SK-MEL-5 (cell line): ENCODE results near the gene FICD. TPM values are rescaled to one million over a fixed set of nuclear protein-coding genes. Genes with fewer than 3 reads are reported as not detected.
A peak's percentile ranks its signal among the peaks of the same experiment; 100 is the strongest.

Source experiments
- DNase-seq: peaks from one replicate; pipeline ENCODE4 v3.0.0-alpha.2; 2016; ENCODE audit warnings: low read depth, low spot score
- in situ Hi-C: cut with HindIII; loops from 2 replicates; pipeline ENCODE4 v1.10.0; 2016; ENCODE audit warnings: low sequenced_read_pairs, high pct_unique_total_duplicates, low pct_unique_long_range_greater_than_20kb
- total RNA-seq: library from RNA; depleted of rRNA; stranded (reverse); fragments of >200 nt; shearing (Covaris generic); gene quantifications from 2 replicates; pipeline ENCODE4 v1.2.3, GENCODE V29; 2014

FICD gene
- total RNA-seq, 1 experiment from 2014 or later, result 7.4 TPM

GRCh38 chr12:108559007-108559655 lies 44.1 kb downstream of the FICD start:
- in situ Hi-C loops, result no loop called here
- DNase-seq, result no peak

- DNase-seq, result no peak
- in situ Hi-C loops, result no loop called here
Measured at GRCh38 chr12:108559748-108560147, 44.7 kb downstream of the FICD start.

DNA sequence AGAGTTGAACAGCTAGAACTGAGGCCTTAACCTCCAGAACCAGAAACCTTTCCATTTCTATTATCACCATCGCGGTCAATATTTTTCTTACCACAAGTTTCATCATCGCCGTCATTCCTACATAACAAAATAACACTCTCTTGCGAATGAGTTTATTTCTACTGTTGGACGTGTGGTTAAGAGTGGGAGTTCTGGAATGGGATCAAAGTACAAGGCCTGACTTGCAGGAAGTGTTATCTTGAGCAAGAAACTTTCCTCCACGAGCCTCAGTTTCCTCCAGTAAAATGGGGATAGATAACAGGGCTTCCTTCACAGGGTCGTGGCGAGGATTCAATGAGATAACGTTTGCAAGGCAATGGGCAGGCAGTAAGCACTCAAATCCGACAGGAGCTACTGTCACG lies 45.2 kb downstream of the FICD start:
- in situ Hi-C loops, result no loop called here
- no peak for DNase-seq

DNA sequence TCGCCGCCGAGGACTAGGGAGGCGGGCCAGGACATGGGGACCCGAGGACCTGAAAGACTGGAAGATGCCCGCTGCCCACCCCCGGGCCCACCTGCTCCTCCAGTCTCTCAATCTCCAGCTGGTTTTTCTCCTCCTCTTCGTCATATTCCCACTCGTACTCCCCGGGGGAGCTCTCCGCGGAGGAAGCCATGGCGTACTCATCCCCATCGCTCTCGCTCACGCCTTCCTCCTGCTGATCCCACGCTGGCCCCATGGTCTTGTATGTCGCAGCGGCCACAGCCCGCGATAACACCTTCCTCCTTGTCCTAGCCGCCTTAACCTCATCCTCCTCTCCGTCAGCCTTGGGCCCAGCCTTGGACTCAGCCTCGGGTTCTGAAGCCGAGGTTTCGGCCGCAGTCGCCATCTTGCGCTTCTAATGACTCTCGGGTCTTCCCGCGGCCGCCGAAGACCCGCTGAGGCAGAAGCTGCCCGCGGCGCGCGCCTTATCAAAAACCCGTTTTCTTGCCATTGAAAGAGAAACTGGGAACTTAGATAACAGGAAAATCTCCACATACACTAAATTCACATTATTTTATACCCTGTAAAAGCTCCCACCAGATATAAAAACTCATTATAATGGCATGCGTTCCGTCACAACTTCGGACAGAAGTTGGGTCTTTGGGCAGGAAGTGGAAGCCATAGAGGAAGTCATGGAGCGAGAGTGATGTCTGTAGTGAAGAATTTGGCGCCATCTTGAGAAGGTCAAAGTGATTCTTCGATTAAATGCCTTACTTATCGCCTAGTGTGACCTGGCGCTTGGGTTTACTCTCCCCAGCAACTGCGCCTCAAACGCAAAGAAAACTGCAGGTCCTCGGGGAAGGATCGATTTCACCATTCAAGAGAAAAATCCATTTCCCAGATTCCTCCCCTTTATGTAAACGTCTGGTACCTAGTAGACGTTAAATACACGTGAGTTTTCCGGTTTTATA lies 46.0 kb downstream of the FICD start, which contains the start of gene SART3:
Gene SART3, minus strand, starts transcription at position 422 of the 968 bp plus-strand sequence. Its CDS starts 19 bp downstream, at position 403.
- peak; percentile 93 for DNase-seq
- in situ Hi-C loops, result no loop called here

- in situ Hi-C loops, result no loop called here
- no peak for DNase-seq
Measured at GRCh38 chr12:108561852-108562347, 46.8 kb downstream of the FICD start.

- in situ Hi-C loops, result no loop called here
- peak; percentile 97 for DNase-seq
Measured at GRCh38 chr12:108562348-108563135, 47.5 kb downstream of the FICD start, which contains the start of gene ISCU. ISCU (plus strand) TSS chr12:108562596; CDS start chr12:108562623, 27 bp downstream.

- in situ Hi-C loops, result no loop called here
- peak; percentile 94 for DNase-seq
Measured at GRCh38 chr12:108563136-108563803, 48.2 kb downstream of the FICD start.

DNA sequence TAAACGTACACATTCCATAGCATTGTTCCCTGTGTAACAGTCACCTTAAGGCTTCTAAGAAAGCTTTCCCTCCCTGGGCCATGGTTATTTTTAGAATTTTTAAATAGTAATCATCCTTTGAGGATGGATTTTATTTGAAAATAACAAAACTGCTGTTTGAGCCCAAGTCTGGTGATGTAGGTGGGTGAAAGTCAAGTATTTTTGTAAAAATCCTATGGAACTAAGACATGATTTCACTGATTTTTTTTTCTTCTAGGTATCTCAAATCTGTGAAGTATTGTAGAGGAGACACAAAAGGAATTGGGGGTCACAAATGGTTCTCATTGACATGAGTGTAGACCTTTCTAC lies 48.7 kb downstream of the FICD start:
- in situ Hi-C loops, result no loop called here
- DNase-seq, result no peak

DNA sequence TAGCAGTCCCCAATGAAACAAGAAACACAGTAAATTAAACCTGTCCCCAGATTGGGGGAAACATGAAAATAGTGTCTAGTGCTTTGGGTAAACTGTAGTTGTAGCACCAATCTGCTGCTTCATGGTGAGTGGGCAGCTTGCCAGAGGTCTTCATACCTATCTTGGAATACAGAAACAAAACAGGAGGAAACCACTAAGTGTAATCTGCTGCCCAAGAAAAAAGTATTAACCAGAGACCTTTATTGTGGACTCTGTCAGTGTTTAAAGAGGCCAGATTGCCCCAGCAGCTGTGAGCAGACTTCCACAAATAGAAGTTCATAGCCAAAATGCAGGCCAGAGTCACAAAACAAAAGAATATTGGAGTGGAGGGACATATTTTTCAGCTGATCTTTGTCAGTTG lies 49.6 kb downstream of the FICD start:
- no peak for DNase-seq
- in situ Hi-C loops, result no loop called here

DNA sequence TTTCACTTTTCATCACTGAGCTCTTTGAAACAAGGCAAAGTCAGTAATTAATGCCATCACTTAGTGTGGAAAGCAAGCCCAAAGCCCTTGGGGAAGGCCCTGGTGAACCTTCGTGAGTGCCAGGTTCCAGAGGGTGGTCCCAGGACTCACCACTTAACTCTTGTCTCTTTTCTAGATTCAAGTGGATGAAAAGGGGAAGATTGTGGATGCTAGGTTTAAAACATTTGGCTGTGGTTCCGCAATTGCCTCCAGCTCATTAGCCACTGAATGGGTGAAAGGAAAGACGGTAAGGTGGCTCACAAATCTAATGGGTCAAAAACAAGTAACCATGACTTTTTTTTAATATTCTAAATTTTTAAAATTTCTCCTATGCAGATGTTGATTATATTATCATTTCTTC lies 50.1 kb downstream of the FICD start:
- in situ Hi-C loops, result no loop called here
- DNase-seq, result no peak

DNA sequence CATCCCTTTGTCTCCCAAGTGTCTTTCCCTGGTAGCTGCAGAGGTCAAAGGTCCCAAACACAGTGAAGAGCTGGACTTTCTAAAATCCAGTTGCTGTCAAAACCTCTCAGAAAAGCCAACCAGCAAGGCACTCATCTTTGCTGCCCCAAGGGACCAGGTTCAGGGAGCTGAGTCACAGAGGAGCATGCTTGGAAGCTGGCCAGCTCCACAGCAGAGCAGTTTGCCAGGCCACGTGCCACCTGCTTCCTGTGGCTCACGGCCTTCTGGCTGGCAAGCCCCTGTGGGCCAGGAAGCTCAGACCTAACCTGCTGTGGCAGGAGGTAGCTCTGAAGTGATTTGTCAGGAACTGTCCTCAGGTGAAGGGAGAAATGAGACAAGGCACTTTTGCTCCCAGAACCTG lies 50.9 kb downstream of the FICD start:
- in situ Hi-C loops, result no loop called here
- DNase-seq, result peak; percentile 87

- in situ Hi-C loops, result no loop called here
- no peak for DNase-seq
Measured at GRCh38 chr12:108566452-108566851, 51.4 kb downstream of the FICD start.

DNA sequence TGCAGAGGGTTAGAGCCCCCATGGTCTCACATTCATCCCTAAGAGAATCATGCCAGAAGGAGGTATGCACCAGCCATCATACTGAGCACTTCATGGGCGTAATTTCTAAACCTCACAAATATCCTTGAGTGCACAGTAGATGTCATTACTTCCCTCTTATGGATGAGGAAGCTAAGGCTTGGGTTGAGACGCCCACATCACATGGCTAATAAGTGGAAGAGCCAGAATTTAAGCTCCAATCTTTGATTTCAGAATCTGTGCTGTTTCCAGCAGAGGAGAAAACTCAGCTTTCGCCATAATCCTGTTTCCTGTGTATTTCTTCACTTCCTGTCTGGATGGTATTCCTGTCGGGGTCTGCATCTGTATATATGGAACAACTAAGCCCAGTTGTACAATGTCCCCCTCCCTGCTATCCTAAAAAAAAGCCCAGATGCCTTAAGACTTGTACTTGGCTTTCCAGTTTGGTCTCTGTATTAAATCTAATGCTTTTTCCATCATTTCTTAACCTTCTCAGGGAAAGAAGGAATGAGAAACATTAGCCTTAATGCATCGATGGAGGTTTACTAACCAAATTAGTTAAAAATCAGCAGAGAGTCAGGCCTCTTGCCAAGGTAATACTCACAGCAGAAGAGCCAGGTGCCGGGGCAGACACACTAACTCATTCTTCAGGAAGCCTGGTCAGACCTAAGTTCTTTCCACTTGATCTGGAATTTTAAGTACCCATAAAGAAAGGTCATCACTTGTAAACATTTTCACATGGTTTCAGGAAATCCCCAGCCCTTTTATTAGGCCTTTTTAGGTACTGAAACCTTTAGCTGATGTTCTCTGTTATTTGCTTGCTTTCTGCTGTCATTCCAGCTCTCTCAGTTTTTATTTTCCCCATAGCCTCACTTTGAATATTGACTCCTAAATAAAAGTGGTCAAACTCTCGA lies 52.6 kb downstream of the FICD start:
- in situ Hi-C loops, result no loop called here
- DNase-seq, result no peak

DNA sequence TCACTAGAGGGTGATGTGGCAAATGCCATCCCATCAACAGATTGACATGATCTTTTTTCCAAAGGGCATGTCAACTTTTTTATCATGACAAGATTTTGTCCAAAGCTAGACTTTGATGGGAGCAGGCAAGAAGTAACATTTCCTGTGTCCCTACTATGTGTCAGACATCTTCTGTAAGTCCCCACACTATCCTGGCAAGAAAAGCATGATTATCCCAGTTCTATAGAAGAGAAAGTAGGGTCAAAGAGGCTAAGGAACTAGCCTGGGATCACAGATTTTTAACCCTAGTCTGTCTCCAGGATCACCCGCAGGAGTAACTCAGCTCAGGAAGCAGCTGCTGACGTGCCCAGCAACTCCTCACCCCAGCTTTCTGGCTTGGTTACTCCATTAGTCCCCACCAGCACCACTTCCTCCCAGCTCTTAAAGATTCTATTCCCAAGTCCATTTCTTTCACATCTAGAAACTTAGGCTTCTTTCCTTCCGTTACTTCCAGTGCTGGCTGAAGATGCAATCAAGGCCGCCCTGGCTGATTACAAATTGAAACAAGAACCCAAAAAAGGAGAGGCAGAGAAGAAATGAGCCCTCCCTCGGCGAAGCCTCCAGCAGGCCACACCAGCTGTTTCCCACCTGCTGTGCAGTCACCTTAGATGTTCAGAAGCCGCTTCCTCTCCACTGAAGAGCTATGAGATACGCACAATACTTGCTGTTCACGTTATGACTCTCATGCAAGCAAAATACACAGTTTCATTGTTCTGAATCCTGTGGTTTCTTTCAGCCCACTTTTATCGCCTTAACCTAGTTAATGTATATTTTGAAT lies 53.5 kb downstream of the FICD start:
- DNase-seq, result no peak
- in situ Hi-C loops, result no loop called here
